Stromal cell of bone marrow (primary cell): ENCODE data around the gene MUC5B.
"Not testable (repeated sequence)": the region's sequence is repeated elsewhere in the genome, so short reads cannot be mapped to it uniquely, and the experiment has no call there.

ENCODE experiments used
- DNase-seq: peaks from one replicate; pipeline ENCODE4 v3.0.0-alpha.2; 2012; ENCODE audit warnings: low read depth

MUC5B gene, protein sequence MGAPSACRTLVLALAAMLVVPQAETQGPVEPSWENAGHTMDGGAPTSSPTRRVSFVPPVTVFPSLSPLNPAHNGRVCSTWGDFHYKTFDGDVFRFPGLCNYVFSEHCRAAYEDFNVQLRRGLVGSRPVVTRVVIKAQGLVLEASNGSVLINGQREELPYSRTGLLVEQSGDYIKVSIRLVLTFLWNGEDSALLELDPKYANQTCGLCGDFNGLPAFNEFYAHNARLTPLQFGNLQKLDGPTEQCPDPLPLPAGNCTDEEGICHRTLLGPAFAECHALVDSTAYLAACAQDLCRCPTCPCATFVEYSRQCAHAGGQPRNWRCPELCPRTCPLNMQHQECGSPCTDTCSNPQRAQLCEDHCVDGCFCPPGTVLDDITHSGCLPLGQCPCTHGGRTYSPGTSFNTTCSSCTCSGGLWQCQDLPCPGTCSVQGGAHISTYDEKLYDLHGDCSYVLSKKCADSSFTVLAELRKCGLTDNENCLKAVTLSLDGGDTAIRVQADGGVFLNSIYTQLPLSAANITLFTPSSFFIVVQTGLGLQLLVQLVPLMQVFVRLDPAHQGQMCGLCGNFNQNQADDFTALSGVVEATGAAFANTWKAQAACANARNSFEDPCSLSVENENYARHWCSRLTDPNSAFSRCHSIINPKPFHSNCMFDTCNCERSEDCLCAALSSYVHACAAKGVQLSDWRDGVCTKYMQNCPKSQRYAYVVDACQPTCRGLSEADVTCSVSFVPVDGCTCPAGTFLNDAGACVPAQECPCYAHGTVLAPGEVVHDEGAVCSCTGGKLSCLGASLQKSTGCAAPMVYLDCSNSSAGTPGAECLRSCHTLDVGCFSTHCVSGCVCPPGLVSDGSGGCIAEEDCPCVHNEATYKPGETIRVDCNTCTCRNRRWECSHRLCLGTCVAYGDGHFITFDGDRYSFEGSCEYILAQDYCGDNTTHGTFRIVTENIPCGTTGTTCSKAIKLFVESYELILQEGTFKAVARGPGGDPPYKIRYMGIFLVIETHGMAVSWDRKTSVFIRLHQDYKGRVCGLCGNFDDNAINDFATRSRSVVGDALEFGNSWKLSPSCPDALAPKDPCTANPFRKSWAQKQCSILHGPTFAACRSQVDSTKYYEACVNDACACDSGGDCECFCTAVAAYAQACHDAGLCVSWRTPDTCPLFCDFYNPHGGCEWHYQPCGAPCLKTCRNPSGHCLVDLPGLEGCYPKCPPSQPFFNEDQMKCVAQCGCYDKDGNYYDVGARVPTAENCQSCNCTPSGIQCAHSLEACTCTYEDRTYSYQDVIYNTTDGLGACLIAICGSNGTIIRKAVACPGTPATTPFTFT (N-terminal part only)

DNA sequence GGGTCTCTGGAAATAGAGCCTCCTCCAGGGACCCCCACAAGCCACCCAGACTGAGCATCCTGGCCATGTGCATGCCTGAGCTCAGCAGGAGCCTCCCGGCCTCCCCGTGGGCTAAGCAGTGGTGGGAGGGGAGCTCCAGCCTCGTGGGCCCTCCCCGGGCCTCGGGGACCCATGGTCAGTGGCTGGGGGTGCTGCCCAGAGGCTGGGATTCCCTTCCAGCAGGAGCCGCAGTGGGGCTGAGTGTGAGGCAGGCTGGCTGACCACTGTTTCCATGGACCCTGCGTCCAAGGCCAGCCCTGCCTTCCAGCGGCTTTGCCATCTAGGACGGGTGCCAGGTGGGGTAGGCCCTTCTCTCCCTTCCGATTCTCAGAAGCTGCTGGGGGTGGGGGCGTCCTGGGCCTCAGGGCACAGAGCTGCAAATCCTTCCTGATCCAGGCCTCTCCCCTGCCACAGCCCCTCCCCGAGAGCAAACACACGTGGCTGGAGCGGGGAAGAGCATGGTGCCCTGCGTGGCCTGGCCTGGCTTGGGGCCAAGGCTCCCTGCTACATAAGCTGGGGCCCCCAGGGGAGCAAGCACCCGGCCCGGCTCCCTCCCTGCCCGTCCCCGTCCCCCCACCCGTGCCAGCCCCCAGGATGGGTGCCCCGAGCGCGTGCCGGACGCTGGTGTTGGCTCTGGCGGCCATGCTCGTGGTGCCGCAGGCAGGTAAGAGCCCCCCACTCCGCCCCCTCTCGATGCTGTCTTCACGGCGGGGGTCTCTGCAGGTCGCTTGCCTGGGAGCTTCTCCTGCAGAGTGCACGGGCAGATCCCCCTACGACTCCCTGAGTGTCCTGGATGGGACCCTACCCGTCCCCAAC, at the start of gene MUC5B:
MUC5B (plus strand) TSS at position 576 of the 855 bp plus-strand sequence; CDS start at position 634, 58 bp downstream.
- DNase-seq, result no peak

DNA sequence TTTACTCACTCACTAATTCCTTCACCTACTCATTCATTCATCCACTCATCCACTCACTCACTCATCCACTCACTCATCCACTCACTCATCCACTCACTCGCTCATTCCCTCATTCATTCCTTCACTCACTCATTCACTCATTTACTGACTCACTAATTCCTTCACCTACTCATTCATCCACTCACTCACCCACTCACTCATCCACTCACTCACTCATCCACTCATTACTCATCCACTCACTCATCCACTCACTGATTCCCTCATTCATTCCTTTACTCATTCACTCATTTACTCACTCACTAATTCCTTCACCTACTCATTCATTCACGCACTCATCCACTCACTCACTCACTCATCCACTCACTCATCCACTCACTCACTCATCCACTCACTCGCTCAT, 49.5 kb upstream of the MUC5B start:
- DNase-seq, result not testable (repeated sequence)

DNA sequence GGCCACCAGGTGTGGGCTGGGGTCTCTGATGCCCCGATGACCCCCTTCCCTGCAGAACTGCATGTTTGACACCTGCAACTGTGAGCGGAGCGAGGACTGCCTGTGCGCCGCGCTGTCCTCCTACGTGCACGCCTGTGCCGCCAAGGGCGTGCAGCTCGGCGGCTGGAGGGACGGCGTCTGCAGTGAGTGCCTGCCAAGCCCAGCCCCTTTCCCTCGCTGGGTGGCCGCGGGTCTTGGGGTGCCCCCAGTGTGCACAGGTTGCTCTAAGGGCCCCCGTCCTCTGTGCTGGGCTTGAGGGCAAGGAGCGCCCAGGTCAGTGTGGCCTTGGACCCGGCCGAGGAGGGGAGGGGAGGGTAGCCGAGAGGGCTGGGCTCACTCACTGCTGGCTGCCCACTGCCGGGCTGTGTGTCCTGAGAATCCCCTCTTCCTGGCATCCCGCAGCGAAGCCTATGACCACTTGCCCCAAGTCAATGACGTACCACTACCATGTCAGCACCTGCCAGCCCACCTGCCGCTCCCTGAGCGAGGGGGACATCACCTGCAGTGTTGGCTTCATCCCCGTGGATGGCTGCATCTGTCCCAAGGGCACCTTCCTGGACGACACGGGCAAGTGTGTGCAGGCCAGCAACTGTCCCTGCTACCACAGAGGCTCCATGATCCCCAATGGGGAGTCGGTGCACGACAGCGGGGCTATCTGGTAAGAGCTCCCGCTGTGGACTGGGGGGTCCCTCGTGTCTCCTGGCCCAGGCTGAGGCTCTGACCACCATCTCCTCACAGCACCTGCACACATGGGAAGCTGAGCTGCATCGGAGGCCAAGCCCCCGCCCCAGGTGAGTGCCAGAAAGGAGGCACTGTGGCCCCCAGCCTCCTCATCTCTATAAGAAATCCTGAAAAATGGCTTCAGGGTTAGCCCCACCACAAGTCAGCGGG, 48.2 kb upstream of the MUC5B start:
- no peak for DNase-seq

DNA sequence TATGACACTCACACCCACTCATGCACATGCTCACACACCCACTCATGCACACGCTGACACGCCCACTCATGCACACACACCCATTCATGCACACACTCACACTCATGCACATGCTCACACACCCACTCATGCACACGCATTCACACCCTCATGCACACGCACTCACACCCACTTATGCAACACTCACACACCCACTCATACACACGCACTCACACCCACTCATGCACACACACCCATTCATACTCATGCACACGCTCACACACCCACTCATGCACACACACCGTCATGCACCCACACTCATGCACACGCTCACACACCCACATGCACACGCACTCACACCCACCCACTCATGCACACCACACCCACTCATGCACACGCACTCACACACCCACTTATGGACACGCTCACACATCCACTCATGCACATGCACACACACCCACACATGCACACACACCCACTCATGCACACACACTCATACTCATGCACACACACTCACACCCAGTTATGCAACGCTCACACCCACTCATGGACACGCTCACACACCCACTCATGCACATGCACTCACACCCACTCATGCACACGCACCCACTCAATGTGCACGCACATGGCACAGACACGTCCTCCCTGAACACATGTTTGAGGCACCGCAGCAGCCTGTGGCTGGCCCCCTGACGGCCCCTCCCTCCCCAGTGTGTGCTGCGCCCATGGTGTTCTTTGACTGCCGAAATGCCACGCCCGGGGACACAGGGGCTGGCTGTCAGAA, 47.2 kb upstream of the MUC5B start:
- no peak for DNase-seq

DNA sequence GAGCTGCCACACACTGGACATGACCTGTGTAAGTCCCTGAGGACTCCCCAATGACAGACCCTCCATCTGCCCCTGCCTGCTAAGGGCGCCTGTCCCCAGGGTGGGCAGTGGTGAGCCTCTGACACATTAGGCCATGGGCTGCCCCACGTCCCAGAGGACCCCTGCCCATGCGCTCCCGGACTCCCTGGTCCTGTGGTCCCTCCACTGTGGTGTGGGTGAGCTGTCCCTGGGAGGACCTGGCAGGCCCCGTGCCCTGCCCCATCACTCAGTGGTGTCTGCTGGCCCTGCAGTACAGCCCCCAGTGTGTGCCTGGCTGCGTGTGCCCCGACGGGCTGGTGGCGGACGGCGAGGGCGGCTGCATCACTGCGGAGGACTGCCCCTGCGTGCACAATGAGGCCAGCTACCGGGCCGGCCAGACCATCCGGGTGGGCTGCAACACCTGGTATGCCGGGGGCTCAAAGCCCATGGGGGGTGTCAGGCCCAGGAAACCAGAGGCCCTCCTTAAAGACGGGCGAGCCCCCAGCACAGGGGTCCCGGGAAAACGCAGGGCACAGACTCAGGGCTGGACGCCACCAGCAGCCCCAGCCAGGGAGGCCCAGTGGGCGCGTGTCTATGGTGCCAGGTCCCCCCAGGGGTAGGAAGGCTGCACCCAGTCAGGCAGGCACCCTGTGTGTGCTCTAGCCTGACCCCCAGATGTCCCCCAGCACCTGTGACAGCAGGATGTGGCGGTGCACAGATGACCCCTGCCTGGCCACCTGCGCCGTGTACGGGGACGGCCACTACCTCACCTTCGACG, 46.4 kb upstream of the MUC5B start:
- no peak for DNase-seq

DNA sequence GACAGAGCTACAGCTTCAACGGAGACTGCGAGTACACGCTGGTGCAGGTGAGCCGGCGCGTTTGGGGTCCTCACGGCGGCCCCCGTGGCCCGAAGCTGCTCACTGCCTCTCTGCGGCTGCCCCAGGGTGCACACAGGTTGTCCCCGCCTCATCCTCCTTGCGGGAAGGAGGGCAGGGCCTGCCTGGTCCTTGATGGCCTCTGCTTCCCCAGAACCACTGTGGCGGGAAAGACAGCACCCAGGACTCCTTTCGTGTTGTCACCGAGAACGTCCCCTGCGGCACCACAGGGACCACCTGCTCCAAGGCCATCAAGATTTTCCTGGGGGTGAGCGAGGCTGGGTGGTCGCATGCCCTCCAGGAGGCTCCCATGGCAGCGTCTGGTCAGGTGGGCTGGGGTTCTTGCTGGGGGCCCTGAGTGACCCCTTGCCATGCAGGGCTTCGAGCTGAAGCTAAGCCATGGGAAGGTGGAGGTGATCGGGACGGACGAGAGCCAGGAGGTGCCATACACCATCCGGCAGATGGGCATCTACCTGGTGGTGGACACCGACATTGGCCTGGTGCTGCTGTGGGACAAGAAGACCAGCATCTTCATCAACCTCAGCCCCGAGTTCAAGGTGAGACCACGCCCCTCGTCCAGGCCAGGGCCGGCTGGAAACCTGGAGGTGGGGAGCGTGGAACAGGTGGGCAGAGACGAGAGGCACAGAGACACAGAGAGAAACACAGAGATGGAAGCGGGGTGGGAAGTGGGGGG, 45.7 kb upstream of the MUC5B start:
- DNase-seq, result no peak

DNA sequence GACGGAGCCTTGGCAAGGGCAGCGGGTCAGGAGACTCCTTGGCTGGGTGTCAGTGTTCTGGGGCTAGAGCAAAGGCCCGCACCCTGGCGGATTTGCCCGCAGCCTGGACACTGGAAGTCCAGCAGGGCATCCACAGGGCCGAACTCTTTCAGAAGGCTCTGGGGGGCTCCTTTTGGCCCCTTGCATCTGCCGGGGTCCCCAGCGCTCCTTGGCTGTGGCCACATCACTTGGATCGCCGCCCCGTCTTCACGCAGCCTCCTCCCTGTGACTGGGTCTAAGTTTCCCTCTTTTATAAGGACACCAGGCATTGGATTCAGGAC, 45.1 kb upstream of the MUC5B start:
- no peak for DNase-seq

DNA sequence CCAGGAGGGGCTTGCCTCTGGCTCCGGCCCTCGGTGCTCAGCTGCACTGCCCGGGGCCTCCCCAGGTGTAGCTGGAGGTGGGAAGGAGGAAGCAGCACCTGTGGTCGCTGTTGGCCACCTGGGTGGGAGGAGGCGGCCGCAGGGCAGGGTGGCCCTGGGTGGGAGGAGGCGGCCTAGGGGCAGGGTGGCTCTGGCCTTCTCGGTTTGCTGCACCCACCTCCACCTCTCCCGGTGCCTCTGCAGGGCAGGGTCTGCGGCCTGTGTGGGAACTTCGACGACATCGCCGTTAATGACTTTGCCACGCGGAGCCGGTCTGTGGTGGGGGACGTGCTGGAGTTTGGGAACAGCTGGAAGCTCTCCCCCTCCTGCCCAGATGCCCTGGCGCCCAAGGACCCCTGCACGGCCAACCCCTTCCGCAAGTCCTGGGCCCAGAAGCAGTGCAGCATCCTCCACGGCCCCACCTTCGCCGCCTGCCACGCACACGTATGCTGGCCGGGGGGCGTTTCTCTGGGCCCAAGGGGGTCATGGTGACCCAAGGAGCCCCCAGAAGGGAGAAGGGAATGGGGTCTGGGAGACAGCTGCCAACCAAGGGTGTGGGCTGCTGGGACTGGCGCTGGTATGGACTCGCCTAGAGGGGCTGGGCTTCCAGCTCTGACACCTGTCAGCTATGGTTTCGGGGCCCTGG, 44.5 kb upstream of the MUC5B start:
- no peak for DNase-seq

DNA sequence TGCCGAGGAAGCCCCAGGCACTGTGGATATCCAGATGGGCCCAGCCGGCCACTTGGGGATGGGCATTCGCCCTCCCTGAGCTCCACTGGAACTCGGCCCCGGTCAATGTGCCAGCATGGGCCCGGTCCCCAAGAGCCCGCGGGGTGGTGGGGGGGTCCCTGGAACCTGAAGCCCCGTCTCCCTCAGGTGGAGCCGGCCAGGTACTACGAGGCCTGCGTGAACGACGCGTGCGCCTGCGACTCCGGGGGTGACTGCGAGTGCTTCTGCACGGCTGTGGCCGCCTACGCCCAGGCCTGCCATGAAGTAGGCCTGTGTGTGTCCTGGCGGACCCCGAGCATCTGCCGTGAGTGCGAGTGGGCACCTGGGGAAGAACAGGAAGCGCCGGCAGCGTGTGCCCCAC, 44.0 kb upstream of the MUC5B start:
- DNase-seq, result no peak

DNA sequence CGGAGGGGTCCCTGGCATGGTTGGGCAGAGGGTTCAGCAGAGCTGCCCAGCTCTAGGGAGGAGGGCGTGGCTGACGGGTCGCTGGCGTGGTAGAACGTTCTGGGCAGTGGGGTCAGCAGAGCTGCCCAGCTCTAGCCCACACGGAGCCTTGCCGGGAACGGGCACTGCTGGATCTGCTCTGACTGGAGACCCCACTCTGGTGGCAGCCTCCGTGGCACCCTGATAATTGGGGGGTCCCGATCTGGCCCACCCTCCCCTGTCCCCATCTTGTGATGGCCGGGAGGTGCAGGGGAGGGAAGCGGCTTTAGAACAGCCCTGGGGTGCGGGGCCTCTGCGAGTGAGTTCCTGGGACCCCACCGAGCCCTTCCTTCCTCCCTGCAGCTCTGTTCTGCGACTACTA, 43.2 kb upstream of the MUC5B start:
- DNase-seq, result no peak

DNA sequence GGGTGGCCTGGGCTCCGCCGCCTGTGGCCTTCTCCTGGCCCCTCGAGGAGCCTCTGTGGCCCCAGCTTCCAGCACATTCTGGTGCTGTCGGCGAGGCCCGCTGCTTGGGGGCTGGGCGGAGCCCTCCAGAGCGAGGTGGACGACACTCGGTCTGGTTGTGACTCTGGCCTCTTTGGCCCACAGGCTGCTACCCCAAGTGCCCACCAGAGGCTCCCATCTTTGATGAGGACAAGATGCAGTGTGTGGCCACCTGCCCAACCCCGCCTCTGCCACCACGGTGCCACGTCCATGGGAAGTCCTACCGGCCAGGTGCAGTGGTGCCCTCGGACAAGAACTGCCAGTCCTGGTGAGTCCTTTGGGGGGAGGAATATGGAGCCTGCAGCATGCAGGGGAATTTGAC, 42.7 kb upstream of the MUC5B start:
- no peak for DNase-seq

DNA sequence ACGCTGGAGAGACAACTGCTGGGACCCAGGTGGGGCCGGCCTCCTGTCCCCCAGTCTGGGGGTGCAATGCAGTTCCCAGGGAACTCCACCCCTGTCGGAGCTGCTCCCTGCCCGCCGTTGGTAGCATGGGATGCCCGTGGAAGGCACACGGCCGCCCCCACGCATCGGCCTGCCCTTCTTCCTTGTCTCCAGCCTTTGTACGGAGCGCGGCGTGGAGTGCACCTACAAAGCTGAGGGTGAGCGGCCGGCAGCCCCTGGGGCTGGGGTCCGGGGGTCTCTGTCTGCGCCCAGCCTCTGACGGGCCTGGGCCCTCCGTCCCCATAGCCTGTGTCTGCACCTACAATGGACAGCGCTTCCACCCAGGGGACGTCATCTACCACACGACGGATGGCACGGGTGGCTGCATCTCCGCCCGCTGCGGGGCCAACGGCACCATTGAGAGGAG, 41.9 kb upstream of the MUC5B start:
- DNase-seq, result no peak

DNA sequence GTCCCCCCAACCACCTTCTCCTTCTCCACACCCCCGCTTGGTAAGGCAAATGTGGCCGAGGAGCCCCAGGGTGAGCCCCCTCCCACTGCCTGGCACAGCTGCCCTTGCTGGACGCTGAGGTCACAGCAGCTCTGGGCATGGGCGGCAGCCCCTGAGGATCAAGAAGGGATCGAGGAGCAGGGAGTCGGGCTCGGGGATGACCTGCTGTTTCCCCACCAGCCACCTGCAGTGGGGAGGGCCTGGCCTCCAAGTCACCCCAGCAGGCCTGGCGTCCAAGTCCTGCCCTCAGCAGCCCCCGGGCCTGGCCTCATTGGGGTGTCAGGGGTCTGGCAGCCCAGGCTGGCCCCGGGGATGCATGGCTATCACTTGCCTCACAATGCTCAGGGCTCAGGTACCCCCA, 41.4 kb upstream of the MUC5B start:
- DNase-seq, result no peak

DNA sequence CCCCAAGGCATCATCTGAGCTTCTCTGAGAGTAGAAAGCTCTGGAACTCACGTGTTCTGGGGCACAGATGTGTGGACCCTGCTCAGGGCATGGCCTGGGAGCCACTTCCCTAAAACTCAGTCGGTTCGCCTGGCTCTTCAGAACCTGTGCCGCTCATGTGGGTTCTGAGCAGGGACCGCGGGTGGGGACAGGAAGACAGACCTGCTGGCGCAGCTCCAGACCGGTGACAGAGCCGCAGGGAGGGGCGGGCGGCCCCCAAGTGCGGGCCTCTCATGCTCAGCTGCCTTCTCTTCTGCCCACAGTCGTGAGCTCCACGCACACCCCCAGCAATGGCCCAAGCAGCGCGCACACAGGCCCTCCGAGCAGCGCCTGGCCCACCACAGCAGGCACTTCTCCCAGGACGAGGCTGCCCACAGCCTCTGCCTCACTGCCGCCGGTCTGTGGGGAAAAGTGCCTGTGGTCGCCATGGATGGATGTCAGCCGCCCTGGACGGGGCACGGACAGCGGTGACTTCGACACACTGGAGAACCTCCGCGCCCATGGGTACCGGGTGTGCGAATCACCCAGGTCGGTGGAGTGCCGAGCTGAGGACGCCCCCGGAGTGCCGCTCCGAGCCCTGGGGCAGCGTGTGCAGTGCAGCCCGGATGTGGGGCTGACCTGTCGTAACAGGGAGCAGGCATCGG, 40.9 kb upstream of the MUC5B start:
- no peak for DNase-seq

DNA sequence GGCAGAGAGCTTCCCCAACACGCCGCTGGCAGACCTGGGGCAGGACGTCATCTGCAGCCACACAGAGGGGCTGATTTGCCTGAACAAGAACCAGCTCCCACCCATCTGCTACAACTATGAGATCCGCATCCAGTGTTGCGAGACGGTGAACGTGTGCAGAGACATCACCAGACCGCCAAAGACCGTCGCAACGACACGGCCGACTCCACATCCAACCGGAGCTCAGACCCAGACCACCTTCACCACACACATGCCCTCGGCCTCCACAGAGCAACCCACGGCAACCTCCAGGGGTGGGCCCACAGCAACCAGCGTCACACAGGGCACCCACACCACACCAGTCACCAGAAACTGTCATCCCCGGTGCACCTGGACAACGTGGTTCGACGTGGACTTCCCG, 38.7 kb upstream of the MUC5B start:
- not testable (repeated sequence) for DNase-seq

DNA sequence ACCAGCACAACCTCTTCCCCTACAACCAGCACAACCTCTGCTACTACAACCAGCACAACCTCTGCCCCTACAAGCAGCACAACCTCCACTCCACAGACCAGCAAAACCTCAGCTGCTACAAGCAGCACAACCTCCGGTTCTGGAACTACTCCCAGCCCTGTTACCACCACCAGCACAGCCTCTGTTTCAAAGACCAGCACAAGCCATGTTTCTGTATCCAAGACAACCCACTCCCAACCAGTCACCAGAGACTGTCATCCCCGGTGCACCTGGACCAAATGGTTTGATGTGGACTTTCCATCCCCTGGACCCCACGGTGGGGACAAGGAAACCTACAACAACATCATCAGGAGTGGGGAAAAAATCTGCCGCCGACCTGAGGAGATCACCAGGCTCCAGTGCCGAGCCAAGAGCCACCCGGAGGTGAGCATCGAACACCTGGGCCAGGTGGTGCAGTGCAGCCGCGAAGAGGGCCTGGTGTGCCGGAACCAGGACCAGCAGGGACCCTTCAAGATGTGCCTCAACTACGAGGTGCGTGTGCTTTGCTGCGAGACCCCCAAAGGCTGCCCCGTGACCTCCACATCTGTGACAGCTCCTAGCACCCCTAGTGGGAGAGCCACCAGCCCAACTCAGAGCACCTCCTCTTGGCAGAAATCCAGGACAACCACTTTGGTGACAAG, 34.3 kb upstream of the MUC5B start:
- DNase-seq, result not testable (repeated sequence)
